ENCODE measurements around the gene SYNGR2. TPM values are rescaled to one million over a fixed set of nuclear protein-coding genes. Genes with fewer than 3 reads are reported as not detected.

Gene SYNGR2
- total and polyA plus RNA-seq, 5 donors: 81.9 to 92.2 (median 84.7) TPM

DNA sequence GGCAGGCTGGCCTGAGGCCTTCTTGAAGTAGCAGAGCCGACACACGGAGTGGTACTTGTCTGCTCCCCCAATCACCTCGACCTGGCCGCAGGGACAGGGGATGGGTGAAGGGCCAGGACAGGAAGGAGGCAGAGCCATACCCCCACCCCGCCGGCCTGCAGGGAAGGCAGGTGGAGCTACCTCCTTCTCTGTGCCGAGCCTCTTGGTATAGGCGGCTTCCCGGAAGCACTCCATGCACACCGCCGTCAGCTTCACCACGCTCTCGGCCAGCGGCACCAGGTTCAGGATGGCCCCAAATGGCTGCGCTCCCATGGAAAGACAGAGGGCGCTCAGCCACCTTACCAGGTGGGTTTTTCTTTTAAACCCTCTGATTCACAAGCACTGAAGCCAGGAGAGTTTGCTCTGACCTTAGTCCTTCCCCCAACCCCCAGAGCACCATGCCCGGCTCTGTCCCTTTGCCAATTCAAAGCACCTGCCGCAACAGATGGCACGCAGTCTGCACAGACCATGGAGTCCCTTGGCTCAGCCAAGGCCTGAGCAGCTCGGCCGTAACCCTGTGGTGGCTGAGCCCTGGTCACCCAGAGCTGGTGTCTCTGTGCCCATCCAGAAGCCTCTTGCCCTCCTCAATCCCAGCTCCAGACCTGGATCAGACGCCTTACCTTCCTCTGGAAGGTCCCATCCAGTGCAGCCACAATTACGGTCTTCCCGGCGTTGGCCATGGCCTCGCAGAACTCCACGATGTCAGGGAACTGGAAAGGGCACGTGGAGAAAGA, 6.7 kb downstream of the SYNGR2 start:
- Histone ChIP-seq H3K27me3 (ENCODE audit: control insufficient read depth, insufficient read depth) (no peaks in the 10 kb centered on the region), H3K9me3 (ENCODE audit: control insufficient read depth, low read length) (no peaks in the 10 kb centered on the region), H3K27ac (ENCODE audit: low read length) (peak overlapping the region; percentile 9), H3K4me3 (ENCODE audit: low read length) (no peak overlapping the region), H3K4me1 (ENCODE audit: control insufficient read depth, insufficient read depth, low read length) (peaks cover 3% of the 10 kb centered on the region)
- intact Hi-C loops (cut with DNase I): loop anchor here in 3 of 4 donors (5.0 to 10.0 kb wide), 3 partner anchors 43 to 63 kb away; partner anchors contain the start of gene TMC8 (in 1 of the 3)
- no peak for ATAC-seq
- DNase-seq: no peak
- 72% methylated on average over 28 of the region's 28 CpGs for WGBS

GRCh38 chr17:78175643-78175981, 7.2 kb downstream of the SYNGR2 start:
- no peak for ATAC-seq

GRCh38 chr17:78176548-78177025, 8.2 kb downstream of the SYNGR2 start:
- Histone ChIP-seq H3K9me3 (ENCODE audit: control insufficient read depth, low read length) (no peaks in the 10 kb centered on the region), H3K4me1 (ENCODE audit: control insufficient read depth, insufficient read depth, low read length) (peaks cover 3% of the 10 kb centered on the region), H3K27ac (ENCODE audit: low read length) (no peak overlapping the region), H3K4me3 (ENCODE audit: low read length) (no peak overlapping the region), H3K27me3 (ENCODE audit: control insufficient read depth, insufficient read depth) (no peaks in the 10 kb centered on the region)
- 15% methylated on average over 14 of the region's 14 CpGs for WGBS
- intact Hi-C loops (cut with DNase I): loop anchor here in 2 of 4 donors (5.0 to 10.0 kb wide), 2 partner anchors 62 to 64 kb away; no protein-coding TSS in a partner anchor
- DNase-seq (peak; percentile 70 to 92 (median 90)), ATAC-seq (peak; percentile 50 to 55)

More at GRCh38 chr17:78175643-78175981, 7.2 kb downstream of the SYNGR2 start:
- intact Hi-C loops (cut with DNase I): loop anchor here in 2 of 4 donors (5.0 to 10.0 kb wide), 2 partner anchors 61 to 63 kb away; no protein-coding TSS in a partner anchor
- Histone ChIP-seq H3K9me3 (ENCODE audit: control insufficient read depth, low read length) (no peaks in the 10 kb centered on the region), H3K4me1 (ENCODE audit: control insufficient read depth, insufficient read depth, low read length) (peaks cover 3% of the 10 kb centered on the region), H3K27me3 (ENCODE audit: control insufficient read depth, insufficient read depth) (no peaks in the 10 kb centered on the region), H3K4me3 (ENCODE audit: low read length) (no peak overlapping the region), H3K27ac (ENCODE audit: low read length) (no peak overlapping the region)
- WGBS: 59% methylated on average over 14 of the region's 14 CpGs
- DNase-seq: no peak

DNA sequence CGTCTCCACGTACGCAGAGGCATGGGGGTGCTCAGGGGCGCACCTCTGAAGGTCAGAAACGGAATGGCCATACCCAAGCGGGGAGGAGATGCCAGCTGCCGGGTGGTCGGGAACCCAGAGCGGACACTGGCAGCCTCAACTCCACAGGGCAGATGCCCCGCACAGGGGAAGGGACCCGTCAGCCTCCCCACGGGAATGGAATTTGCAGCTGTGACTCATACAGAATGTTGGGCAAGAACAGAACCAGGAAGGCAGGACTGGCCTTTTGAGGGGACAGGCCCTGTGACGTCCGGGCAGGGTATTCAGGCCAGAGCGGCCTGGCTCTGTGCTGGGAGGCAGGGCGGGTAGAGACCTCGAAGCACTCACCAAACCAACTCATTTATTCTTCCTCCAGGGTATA, 11.0 kb downstream of the SYNGR2 start:
- intact Hi-C loops (cut with DNase I): loop anchor here in 2 of 4 donors (5.0 to 10.0 kb wide), 2 partner anchors 65 to 67 kb away; no protein-coding TSS in a partner anchor
- H3K9me3 ChIP-seq (ENCODE audit: control insufficient read depth, low read length): no peaks in the 10 kb centered on the region
- no peak overlapping the region for H3K27ac ChIP-seq (ENCODE audit: low read length)
- ATAC-seq: peak; percentile 7 to 12
- H3K4me1 ChIP-seq (ENCODE audit: control insufficient read depth, insufficient read depth, low read length): no peaks in the 10 kb centered on the region
- 90% methylated on average over 17 of the region's 17 CpGs for WGBS
- H3K27me3 ChIP-seq (ENCODE audit: control insufficient read depth, insufficient read depth): no peaks in the 10 kb centered on the region
- no peak overlapping the region for H3K4me3 ChIP-seq (ENCODE audit: low read length)
- peak in 1 of 3 donors; percentile 34 for DNase-seq

GRCh38 chr17:78180083-78180482, 11.7 kb downstream of the SYNGR2 start:
- H3K27me3 ChIP-seq (ENCODE audit: control insufficient read depth, insufficient read depth): no peaks in the 10 kb centered on the region
- no peak overlapping the region for H3K27ac ChIP-seq (ENCODE audit: low read length)
- H3K4me1 ChIP-seq (ENCODE audit: control insufficient read depth, insufficient read depth, low read length): no peaks in the 10 kb centered on the region
- H3K9me3 ChIP-seq (ENCODE audit: control insufficient read depth, low read length): no peaks in the 10 kb centered on the region
- no peak for ATAC-seq
- no peak for DNase-seq
- intact Hi-C loops (cut with DNase I): loop anchor here in 1 of 4 donors (5.0 kb wide), 1 partner anchor 73 kb away; no protein-coding TSS in a partner anchor
- 68% methylated on average over 14 of the region's 14 CpGs for WGBS
- H3K4me3 ChIP-seq (ENCODE audit: low read length): no peak overlapping the region

DNA sequence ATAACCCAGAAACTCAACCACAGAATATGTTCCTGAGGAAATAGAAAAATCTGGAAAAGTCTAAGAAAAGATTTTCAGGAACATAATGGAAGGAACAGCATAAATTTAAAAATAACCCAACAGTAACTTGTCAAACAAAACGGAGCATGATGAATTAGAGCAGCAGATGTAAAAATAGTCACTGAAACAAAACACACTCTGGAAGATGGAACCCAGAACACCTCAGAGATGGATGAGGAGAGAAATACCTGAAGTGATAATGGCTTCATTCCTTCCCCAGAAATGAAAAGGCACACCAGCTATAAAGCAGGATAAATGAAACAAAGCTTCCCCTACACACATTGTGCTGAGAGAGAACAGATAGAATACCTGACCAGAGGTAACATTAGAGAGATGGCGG, 12.1 kb downstream of the SYNGR2 start:
- H3K4me3 ChIP-seq (ENCODE audit: low read length): no peak overlapping the region
- WGBS: 64% methylated on average over 2 of the region's 2 CpGs

DNA sequence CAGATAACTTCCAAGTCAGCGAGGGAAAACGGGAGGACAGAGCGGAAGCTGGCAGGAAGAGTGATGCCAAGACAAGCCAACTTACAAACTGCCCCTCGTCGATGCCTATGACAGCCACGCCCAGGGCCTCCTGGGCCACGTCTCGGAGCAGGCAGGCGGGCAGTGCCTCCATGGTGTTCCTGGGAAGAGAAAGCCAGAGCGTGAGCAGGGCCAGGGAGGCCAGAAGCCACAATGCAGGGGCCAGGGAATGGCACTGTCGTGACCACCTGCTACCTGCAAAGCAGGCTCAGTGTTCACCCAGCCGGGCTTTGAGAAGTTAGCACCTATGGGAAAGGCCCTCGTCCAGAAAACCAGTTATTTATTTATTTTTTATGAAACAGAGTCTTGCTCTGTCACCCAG, 14.1 kb downstream of the SYNGR2 start:
- no peaks in the 10 kb centered on the region for H3K4me1 ChIP-seq (ENCODE audit: control insufficient read depth, insufficient read depth, low read length)
- H3K27me3 ChIP-seq (ENCODE audit: control insufficient read depth, insufficient read depth): no peaks in the 10 kb centered on the region
- no peak for DNase-seq
- WGBS: 96% methylated on average over 13 of the region's 13 CpGs
- no peak overlapping the region for H3K27ac ChIP-seq (ENCODE audit: low read length)
- H3K4me3 ChIP-seq (ENCODE audit: low read length): no peak overlapping the region
- no peak for ATAC-seq
- intact Hi-C loops (cut with DNase I): loop anchor here in 1 of 4 donors (5.0 kb wide), 1 partner anchor 75 kb away; no protein-coding TSS in a partner anchor
- no peaks in the 10 kb centered on the region for H3K9me3 ChIP-seq (ENCODE audit: control insufficient read depth, low read length)

More for the DNA sequence above, 12.1 kb downstream of the SYNGR2 start:
- Histone ChIP-seq H3K27ac (ENCODE audit: low read length) (no peak overlapping the region), H3K4me1 (ENCODE audit: control insufficient read depth, insufficient read depth, low read length) (no peaks in the 10 kb centered on the region), H3K27me3 (ENCODE audit: control insufficient read depth, insufficient read depth) (no peaks in the 10 kb centered on the region), H3K9me3 (ENCODE audit: control insufficient read depth, low read length) (no peaks in the 10 kb centered on the region)
- intact Hi-C loops (cut with DNase I): loop anchor here in 1 of 4 donors (5.0 kb wide), 1 partner anchor 73 kb away; no protein-coding TSS in a partner anchor
- no peak for DNase-seq
- ATAC-seq: no peak

- Histone ChIP-seq H3K27me3 (ENCODE audit: control insufficient read depth, insufficient read depth) (no peaks in the 10 kb centered on the region), H3K27ac (ENCODE audit: low read length) (no peak overlapping the region), H3K4me1 (ENCODE audit: control insufficient read depth, insufficient read depth, low read length) (no peaks in the 10 kb centered on the region), H3K4me3 (ENCODE audit: low read length) (no peak overlapping the region), H3K9me3 (ENCODE audit: control insufficient read depth, low read length) (no peaks in the 10 kb centered on the region)
- intact Hi-C loops (cut with DNase I): loop anchor here in 1 of 4 donors (5.0 kb wide), 1 partner anchor 77 kb away; no protein-coding TSS in a partner anchor
- ATAC-seq: no peak
- 93% methylated on average over 12 of the region's 12 CpGs for WGBS
- no peak for DNase-seq
Observed at GRCh38 chr17:78183916-78184315, 15.5 kb downstream of the SYNGR2 start.

DNA sequence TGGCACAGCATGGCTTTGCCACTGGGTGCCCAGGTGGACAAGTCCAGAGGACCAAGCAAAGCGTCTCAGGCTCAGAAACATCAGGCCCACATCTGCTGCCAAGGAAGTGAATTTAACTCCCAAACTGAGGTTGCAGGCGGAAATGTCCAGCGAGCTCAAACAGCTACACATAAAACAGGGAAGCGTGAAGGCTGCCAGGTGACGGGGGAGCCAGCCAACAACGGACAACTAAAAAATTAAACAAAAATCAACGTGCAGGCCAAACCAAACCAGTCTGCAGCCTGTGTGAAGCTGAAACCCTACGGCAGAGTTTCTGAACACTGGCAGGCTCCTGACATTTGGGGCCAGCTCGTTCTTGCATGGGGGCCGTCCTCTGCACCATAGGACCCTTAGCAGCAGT, 16.0 kb downstream of the SYNGR2 start:
- WGBS: 82% methylated on average over 10 of the region's 10 CpGs

GRCh38 chr17:78184868-78185267, 16.5 kb downstream of the SYNGR2 start:
- 73% methylated on average over 9 of the region's 9 CpGs for WGBS
- H3K4me1 ChIP-seq (ENCODE audit: control insufficient read depth, insufficient read depth, low read length): no peaks in the 10 kb centered on the region
- H3K9me3 ChIP-seq (ENCODE audit: control insufficient read depth, low read length): no peaks in the 10 kb centered on the region
- H3K27me3 ChIP-seq (ENCODE audit: control insufficient read depth, insufficient read depth): no peaks in the 10 kb centered on the region
- no peak overlapping the region for H3K4me3 ChIP-seq (ENCODE audit: low read length)
- DNase-seq (no peak), ATAC-seq (no peak)
- intact Hi-C loops (cut with DNase I): loop anchor here in 1 of 4 donors (5.0 kb wide), 1 partner anchor 78 kb away; no protein-coding TSS in a partner anchor
- no peak overlapping the region for H3K27ac ChIP-seq (ENCODE audit: low read length)

More for the DNA sequence above, 16.0 kb downstream of the SYNGR2 start:
- Histone ChIP-seq H3K27me3 (ENCODE audit: control insufficient read depth, insufficient read depth) (no peaks in the 10 kb centered on the region), H3K9me3 (ENCODE audit: control insufficient read depth, low read length) (no peaks in the 10 kb centered on the region), H3K27ac (ENCODE audit: low read length) (no peak overlapping the region), H3K4me1 (ENCODE audit: control insufficient read depth, insufficient read depth, low read length) (no peaks in the 10 kb centered on the region), H3K4me3 (ENCODE audit: low read length) (no peak overlapping the region)
- DNase-seq (no peak), ATAC-seq (no peak)
- intact Hi-C loops (cut with DNase I): loop anchor here in 1 of 4 donors (5.0 kb wide), 1 partner anchor 77 kb away; no protein-coding TSS in a partner anchor
